Central memory CD4-positive, alpha-beta T cell (primary cell): ENCODE results near the gene GDPD4.
"Not testable (repeated sequence)": the region's sequence is repeated elsewhere in the genome, so short reads cannot be mapped to it uniquely, and the experiment has no call there.

Source experiments
- DNase-seq: peaks from one replicate; pipeline ENCODE4 v3.0.0; 2022
- total RNA-seq, 3 experiments: gene quantifications; one replicate each; lab custom pipeline; 2026; lab: John Stamatoyannopoulos, UW

GDPD4 gene
- total RNA-seq = 0 reads per million in 3 experiments

DNA sequence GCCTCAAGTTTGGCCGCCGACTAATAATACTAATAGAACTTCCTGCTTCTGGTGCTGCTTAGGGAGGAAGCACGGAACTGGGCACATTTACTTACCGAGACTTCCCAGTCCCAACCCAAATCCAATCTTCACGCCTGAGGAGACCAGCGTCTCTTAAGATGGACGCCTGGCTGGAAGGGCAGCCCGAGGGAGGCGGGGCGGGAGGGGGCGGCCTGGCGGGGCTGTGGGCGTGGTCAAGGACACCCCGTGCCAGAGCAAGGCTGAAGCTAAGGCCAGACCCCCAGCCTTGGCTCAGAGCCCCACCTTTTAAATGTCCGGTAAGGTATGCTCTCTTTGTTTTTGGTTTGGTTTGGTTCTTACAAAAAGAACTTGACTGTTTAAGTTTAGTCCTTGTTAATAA, at the start of gene GDPD4:
Gene GDPD4 (minus strand): TSS at position 177 of the 400 bp plus-strand sequence. CDS start 16,549 bp downstream, outside the sequence.
- DNase-seq = no peak

DNA sequence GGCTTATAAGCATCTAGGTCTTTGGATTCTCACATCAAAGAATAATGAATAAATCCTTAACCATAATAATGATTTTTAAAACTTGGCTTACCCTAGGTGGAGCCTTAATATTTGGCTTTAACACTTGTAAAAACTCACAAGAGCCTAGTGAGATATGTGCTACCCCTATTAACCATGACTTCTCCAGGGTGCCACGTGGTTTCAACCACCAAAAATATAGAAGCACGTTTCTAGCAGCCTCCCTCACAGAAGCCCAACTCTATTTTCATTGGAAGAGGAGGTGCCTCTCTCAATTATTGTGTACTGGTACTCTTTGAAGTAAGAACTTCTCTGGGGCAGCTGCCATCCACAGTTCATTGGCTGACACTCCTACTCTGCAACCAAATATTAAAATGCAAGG, 46.5 kb upstream of the GDPD4 start:
- DNase-seq = no peak

GRCh38 chr11:77346906-77347603, 45.6 kb upstream of the GDPD4 start:
- no peak for DNase-seq

- no peak for DNase-seq
Measured at GRCh38 chr11:77345621-77346020, 44.1 kb upstream of the GDPD4 start.

- no peak for DNase-seq
Measured at GRCh38 chr11:77340501-77340900, 39.0 kb upstream of the GDPD4 start.

GRCh38 chr11:77332259-77332658, 30.8 kb upstream of the GDPD4 start:
- no peak for DNase-seq

DNA sequence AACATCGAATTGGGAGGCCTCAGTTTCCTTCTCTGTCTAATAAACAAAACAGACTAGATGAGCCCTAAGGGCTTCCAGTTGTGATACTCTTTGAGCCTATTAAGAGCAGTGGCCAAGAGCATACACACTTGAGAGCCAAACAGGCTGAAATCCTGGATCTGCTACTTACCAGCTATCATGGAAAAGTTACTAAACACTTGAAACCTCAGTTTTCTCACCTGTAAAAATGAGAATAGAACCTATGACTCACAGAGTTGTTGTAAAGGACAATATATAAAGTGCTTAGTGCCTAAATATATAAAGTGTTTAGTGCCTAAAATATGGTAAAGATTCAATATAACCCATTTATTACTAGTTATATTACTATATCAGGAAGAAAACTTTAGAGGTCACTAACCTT, 23.7 kb upstream of the GDPD4 start:
- no peak for DNase-seq

DNA sequence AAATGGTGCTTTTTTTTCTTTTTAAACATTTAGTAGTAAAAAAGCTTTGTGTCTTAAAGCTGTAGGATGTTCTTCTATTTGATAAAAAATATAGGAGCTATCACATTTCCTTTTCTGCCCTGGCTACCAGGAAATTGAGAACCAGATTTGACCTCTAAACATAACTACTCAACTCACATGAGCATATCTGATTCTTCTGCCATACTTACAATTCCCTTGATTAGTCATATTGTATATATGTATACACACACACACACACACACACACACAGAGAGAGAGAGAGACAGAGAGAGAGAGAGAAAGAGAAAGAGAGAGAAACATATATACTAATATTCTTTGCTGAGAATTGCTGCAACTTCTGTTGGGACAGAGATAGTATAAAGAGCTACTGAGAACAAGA, 23.0 kb upstream of the GDPD4 start:
- no peak for DNase-seq

GRCh38 chr11:77322926-77323590, 21.6 kb upstream of the GDPD4 start:
- DNase-seq = no peak

GRCh38 chr11:77322506-77322905, 21.0 kb upstream of the GDPD4 start:
- DNase-seq = no peak

DNA sequence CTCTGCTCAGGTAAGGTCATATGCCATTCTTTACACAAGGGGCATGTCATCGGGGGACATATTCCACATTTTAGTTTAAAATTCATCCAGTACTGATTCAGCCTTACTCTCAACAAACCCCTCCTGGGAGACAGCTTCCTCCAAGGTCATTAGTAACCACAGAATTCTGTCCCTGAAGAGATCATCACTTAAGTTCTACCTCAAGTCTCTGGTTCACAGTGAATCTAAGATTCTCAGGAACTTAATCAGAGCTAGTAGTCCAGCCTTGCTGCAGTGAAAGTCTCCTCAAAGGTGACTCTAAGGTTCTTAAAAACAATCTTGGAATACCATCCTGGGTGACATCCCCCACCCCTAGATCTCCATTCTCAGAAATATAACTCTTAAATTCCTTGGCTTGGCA, 18.9 kb upstream of the GDPD4 start:
- no peak for DNase-seq

- no peak for DNase-seq
Measured at GRCh38 chr11:77318600-77318999, 17.1 kb upstream of the GDPD4 start.

- DNase-seq = no peak
Measured at GRCh38 chr11:77316733-77317342, 15.4 kb upstream of the GDPD4 start.

GRCh38 chr11:77312107-77312506, 10.6 kb upstream of the GDPD4 start:
- DNase-seq = no peak

- no peak for DNase-seq
Measured at GRCh38 chr11:77311701-77312100, 10.2 kb upstream of the GDPD4 start.

GRCh38 chr11:77310721-77311120, 9.2 kb upstream of the GDPD4 start:
- no peak for DNase-seq

DNA sequence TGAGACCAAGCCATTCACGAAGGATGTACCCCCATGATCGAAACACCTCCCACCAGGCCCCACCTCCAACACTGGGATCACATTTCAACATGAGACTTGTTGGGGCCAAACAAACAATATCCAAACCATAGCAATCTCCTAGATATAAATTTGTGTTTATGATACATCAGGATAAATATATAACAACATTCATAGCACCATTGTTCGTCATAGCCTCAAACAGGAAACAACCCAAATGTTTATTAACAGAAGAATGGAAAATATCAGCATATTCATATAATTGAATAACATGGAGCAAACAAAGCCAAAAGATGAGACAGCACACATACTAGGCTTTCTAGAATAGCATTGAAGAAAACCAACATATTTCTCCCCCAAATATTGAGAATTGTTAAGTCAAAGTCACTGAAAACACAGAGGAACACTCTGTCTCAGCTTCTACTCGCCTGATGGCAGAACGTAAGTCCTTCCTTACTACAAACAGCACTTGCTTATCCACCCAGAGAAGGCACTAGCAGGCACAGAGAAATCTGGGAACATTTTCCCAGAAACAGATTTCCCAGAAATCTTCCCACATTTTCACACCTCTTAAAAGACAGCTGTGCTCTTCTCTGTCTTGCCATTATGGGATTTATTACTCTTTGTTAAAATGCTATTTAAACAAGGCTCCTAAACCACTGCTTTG, 8.1 kb upstream of the GDPD4 start:
- DNase-seq = no peak

GRCh38 chr11:77308838-77309237, 7.4 kb upstream of the GDPD4 start:
- DNase-seq = no peak

DNA sequence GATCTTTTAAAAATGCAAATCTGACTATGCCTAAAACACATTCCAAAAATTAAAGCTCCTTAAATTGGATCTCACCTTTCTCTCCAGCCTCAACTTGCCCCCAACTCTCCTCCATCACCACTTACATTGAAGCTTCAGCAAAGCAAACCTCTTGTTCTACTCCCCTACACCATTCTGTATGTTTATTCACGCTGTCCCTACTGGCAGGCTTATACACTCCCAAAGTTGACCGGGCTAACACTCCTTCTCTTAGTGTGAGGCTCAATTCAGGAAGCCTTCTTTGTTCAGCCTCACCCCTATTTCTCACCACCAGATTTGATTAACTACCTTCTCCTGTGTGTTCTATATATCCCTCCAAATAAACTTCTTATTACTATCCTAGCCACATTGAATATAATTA, 1.8 kb upstream of the GDPD4 start:
- DNase-seq = no peak

DNA sequence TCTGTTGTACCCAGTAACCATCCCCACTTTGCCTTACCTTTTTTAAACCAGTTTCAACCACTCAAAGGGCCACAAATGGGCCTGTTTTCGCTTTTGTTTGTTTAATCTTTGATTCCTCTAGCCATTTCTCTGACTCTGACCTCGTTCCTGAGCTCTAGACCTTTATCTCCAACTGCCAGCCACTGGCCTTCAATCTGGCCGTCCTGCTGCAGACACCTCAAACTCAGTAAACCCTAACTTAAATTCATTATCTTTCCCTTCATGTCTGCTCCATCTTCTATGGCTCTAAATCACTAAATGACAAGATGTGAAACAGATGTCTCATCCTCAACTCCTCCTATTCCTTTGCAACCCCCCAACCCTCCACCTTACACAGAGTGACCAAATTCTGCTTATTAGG, 1.3 kb upstream of the GDPD4 start:
- DNase-seq = no peak

DNA sequence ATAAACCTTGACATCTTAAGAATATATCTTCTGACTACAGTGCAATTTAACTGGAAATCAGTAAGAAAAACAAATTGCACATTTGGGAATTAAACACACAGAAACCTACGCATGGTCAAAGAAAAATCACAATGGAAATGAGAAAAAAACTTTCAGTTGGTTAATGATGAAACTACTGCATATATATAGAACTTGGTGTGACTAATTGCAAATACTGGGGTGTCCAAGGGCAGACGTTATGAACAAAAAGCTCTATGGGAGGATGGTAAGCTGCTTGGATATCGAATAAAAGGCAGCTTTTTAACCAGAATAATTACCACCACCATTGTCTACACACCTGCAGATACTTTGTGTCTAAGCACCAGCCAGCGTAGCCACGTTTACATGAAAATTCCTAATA, 791 bp downstream of the GDPD4 start:
- no peak for DNase-seq

- DNase-seq = not testable (repeated sequence)
Measured at GRCh38 chr11:77300028-77300427, 1.5 kb downstream of the GDPD4 start.

DNA sequence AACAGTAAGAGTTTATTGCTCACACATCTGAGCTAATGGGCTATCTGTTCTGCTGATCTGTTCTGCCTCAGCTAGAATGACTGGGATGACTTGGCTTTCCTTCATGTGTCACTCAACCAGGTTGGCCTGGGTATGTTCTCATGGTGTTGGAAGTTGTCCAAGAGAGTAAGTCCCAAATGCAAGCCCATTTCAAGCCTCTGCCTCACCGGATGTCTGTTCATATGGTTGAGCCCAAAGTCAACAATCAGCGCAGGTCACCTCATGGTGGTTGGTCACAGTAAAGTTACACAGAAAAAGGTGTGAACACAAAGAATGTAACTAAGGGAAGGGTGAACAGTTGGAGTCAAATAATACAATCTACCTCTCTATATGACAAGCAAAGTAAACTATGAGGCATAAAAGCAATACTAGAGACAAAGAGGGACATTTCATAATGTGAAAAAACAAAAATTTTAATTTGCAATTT, 1.9 kb downstream of the GDPD4 start:
- DNase-seq = no peak
